Hypothalamus (tissue), 51 donors: Measurements from ENCODE around the gene GSTO1.

Experiments used
- DNase-seq, 51 donors: peaks; one replicate each; lab custom pipeline; 2025; lab: John Stamatoyannopoulos, UW

GSTO1 gene

GRCh38 chr10:104273899-104274575 is 19.3 kb downstream of the GSTO1 start:
- DNase-seq, result no peak

- peak in 36 of 51 donors; percentile 5 to 91 (median 34) for DNase-seq
Measured at GRCh38 chr10:104274762-104275721, 20.4 kb downstream of the GSTO1 start.

GRCh38 chr10:104276192-104276591 is 21.5 kb downstream of the GSTO1 start:
- DNase-seq, result no peak

- DNase-seq, result no peak
Measured at GRCh38 chr10:104277785-104278184, 23.1 kb downstream of the GSTO1 start.

- DNase-seq, result no peak
Measured at GRCh38 chr10:104279550-104280259, 25.0 kb downstream of the GSTO1 start.

GRCh38 chr10:104281694-104282093 is 27.0 kb downstream of the GSTO1 start:
- no peak for DNase-seq

- DNase-seq, result no peak
Measured at GRCh38 chr10:104284846-104285245, 30.2 kb downstream of the GSTO1 start.

GRCh38 chr10:104286939-104287338 is 32.2 kb downstream of the GSTO1 start:
- DNase-seq, result no peak

GRCh38 chr10:104288355-104288754 is 33.7 kb downstream of the GSTO1 start:
- no peak for DNase-seq

GRCh38 chr10:104291439-104291951 is 36.8 kb downstream of the GSTO1 start:
- DNase-seq, result peak; percentile 27 to 92 (median 77)

GRCh38 chr10:104293011-104293410 is 38.3 kb downstream of the GSTO1 start:
- DNase-seq, result no peak

- DNase-seq, result no peak
Measured at GRCh38 chr10:104293781-104294321, 39.2 kb downstream of the GSTO1 start.

GRCh38 chr10:104296687-104297436 is 42.2 kb downstream of the GSTO1 start:
- DNase-seq, result no peak

GRCh38 chr10:104297697-104298660 is 43.3 kb downstream of the GSTO1 start:
- no peak for DNase-seq

GRCh38 chr10:104299031-104299904 is 44.6 kb downstream of the GSTO1 start:
- no peak for DNase-seq

- peak in 1 of 51 donors; percentile 77 for DNase-seq
Measured at GRCh38 chr10:104300002-104300735, 45.5 kb downstream of the GSTO1 start.

- DNase-seq, result peak in 26 of 51 donors; percentile 8 to 84 (median 34)
Measured at GRCh38 chr10:104300736-104301292, 46.1 kb downstream of the GSTO1 start.
